ENCODE results near the gene HYOU1.
"Not testable (repeated sequence)": the region's sequence is repeated elsewhere in the genome, so short reads cannot be mapped to it uniquely, and the experiment has no call there.

The HYOU1 gene

GRCh38 chr11:119041821-119042514, 15.0 kb downstream of the HYOU1 start:
- DNase-seq, result no peak

- not testable (repeated sequence) for DNase-seq
These were observed 17.5 kb downstream of the HYOU1 start for GRCh38 chr11:119039471-119039870.

DNA sequence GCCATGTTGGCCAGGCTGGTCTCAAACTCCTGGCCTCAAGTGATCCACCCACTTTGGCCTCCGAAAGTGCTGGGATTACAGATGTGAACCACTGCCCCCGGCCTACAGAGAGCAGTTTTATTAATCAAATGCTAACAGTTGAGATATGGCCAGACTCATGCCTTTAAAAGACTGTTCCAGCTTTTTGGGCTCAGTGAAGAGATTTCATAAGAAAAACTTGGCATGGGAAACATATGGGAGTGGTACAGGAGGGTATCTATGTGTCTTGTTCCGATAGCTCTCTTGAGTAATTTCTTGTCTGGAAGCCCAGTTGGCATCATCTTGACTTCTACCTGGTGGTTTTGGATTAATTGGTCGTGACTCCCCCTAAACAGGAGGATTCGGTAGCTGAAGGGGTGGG, 18.1 kb downstream of the HYOU1 start:
- DNase-seq, result no peak

GRCh38 chr11:119034813-119035212, 22.2 kb downstream of the HYOU1 start:
- DNase-seq, result no peak

GRCh38 chr11:119033421-119033820, 23.6 kb downstream of the HYOU1 start:
- not testable (repeated sequence) for DNase-seq

- no peak for DNase-seq
These were observed 25.1 kb downstream of the HYOU1 start for GRCh38 chr11:119031912-119032280.

DNA sequence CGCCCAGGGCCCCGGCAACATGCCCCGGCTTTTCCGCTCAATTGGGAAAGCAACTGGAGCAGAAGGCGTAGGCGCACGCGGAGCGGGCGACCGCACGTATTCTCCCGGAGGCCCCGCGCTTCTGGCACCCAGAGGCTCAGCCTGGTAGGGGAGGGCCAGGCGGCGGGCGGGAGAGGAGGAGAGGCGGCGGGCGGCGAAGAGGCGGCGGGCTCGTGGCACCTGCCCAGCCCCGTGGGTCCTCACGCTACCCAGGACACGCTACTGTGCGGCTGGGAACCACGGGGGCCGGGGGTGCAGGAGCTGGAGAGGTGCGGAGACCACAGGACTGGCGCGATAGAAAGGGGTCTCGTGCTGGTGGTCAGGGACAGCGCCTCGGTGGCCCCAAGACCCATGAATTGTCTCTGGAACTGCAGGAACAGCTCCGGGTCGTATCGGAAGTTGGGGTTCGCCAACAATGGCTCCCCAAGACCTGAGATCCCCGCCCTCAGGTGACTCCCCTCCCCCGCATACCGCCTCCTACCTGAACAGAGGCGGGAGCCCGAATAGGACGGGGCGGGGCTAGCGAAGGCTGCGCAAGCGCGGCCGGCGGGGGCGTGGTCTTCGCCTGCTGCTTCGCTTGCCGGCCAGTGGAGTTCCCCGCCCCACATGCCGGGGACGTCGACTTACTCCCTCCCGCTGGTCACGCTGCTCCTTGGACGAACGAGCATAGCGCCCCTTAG, 26.5 kb downstream of the HYOU1 start, which contains the start of gene SLC37A4:
SLC37A4 (minus strand) TSS at position 549 of the 719 bp plus-strand sequence.
- DNase-seq, result peak; percentile 91 to 98 (median 96)

DNA sequence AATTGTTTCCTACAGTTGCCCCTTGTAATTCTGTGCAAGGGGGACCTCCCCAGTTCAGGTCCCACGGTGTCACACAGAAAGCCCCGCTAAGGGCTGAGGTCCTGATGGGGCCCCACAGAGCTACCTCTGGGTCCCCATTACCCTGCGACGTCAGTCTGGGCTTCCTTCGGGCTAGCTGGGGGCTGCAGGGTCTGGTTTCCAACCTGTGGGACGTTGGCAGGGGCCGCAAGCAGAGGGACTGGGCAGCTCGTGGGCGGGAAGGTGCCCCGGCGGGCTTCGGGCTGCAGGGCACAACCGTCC, 27.0 kb downstream of the HYOU1 start:
- DNase-seq, result no peak

GRCh38 chr11:119029340-119030028, 27.5 kb downstream of the HYOU1 start:
- DNase-seq, result no peak

GRCh38 chr11:119029069-119029339, 28.0 kb downstream of the HYOU1 start:
- DNase-seq, result no peak

DNA sequence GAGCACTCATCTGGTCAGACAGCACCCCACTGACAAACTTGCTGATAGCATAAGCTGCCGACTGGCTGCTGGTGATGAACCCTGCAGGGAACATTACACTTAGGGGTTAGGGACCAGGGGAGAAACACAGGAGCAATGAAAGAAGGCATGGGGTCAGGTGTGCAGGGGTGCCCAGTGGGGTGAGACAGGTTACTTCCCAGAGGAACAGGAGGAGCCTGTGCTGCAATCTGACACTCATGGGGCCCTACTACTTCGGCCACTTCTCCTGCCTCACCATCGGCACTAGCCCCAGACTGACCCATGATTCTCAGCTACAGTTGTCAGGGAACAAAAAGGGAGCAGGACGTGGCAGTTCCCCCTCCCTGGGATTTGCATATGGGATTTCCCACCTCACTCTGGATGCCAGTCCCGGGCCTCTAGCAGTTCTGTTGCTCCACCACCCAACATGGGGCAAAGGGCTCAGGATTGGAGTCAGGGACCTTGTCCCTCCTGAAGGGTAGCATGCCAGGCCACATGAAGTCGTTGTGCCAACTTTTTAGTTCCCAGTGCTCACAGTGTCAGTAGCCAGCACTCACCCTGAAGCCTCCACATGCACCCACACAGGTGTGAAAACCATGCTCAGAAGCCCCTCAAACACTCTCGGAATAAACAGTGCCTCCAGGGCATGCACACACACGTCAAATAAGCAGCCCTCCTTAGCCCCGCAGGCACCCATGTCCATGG, 28.5 kb downstream of the HYOU1 start:
- no peak for DNase-seq

GRCh38 chr11:119027561-119028345, 29.3 kb downstream of the HYOU1 start:
- DNase-seq, result no peak

GRCh38 chr11:119026970-119027369, 30.0 kb downstream of the HYOU1 start:
- no peak for DNase-seq

DNA sequence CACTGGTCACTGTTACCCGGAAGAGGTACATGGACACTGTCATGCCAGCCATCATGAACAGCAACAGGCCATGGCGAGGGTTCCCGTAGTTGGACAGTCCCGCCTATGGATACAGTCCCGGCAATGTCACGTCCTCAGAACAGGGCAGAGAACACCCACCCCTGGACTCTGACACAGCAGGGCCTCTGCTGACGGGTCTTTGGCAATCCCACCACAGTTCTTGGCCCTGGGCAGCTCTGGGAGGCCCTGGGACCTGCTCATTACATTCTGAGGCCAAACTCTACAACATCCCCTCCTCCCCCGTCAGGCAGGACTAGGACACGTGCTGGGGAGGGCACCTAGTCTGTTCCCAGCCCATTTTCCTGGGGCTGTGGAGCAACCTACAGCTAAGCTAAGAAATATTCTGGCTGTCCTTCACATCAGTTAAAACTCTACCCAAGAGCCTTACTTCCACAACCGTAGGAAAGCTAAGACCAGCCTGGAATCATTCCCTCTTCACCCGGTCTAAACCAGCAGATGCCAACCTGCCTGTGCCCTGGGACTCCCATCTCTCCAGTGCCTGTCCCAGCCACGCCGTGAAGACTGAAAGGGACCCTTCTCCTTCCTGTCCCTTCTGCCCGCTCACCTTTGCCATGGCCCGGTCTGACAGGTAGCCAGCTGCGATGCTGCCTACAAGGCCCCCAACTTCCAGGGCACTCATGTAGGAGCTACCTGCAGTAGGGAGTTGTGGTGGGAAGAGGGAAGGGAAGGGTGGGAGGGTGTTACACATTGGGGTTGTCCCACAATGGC, 30.8 kb downstream of the HYOU1 start:
- no peak for DNase-seq

GRCh38 chr11:119025541-119025940, 31.5 kb downstream of the HYOU1 start:
- no peak for DNase-seq

DNA sequence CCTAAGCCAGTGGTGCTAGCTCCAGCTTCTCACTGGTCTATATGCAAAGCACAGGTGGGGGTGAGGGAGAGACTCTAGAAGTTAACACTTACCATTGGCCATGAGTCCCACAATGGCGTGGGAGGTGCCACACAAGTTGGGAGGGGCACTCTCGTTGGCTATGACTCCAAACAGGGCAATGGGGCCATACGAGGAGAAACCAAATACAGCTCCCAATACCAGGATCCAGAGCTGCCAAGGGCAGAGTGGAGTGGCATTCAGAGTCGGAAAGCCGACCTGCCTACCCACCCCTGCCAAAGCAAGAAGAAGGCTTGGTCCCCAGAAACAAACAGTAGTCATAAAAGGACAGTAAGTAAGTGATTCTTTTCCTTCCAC, 31.9 kb downstream of the HYOU1 start:
- DNase-seq, result no peak

- DNase-seq, result no peak
These were observed 32.4 kb downstream of the HYOU1 start for GRCh38 chr11:119024430-119025098.

DNA sequence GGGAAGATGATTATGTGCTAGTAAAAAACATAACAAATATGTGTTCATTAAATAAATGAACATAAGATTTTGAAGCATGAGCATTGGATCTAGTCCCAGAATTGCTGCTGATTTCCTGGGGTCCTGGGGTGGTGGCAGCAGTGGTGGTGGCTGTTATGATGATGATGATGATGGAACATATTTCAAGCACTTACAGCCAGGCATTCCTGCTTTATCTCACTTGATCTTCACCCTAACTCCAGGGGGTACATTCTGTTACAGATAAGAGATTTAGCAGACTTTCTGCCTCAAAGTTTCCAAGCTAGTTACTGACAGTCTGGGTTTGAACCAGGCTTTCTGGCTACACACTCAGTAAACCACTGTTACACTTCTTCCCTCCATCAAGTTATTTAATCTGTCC, 33.3 kb downstream of the HYOU1 start:
- DNase-seq, result no peak

DNA sequence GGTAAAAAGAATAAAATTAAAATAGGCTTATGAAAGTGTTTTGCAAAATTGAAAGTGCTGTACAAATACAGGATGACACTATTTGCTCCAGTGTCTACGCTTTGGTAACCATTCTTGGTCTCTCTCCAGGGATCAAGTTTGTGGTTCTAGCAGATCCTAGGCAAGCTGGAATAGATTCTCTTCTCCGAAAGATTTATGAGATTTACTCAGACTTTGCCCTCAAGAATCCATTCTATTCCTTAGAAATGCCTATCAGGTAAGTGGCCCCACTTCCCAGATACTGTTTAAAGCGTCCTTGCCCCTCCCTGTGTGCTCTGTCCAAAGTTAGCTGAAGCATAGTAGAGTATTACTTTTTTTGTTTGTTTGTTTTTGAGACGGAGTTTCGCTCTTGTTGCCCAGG, 35.4 kb downstream of the HYOU1 start:
- no peak for DNase-seq

DNA sequence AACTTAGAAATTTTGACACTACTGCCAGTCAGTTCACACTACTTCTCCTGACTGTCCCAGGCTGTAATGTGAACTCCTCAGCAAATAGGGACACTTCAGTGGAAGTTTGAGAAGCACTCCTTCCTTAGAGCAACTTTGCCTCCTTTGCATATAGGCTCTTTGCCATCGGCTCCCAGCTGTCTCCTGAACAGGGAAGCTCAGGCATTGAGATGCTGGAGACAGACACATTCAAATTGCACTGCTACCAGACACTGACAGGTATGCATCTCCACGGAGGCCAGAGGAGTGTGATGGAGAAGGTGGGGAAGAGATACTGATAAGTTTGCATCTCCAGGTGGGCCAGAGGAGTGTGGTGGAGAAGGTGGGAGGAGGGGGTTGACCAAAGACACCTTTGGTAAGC, 37.0 kb downstream of the HYOU1 start:
- DNase-seq, result no peak
